ENCODE measurements around the gene KCNK4.

Gene KCNK4

DNA sequence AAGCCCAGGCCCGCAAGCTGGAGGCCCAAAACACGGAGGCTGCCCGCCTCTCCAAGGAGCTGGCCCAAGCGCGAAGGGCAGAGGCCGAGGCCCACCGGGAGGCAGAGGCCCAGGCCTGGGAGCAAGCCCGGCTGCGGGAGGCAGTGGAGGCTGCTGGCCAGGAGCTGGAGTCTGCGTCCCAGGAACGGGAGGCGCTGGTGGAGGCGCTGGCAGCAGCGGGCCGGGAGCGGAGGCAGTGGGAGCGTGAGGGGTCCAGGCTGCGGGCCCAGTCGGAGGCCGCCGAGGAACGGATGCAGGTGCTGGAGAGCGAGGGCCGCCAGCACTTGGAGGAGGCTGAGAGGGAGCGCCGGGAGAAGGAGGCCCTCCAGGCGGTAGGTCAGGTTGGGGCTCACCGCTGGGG, 53.7 kb downstream of the KCNK4 start:
- H3F3A ChIP-seq (ENCODE audit: low read depth): no peaks in the 10 kb centered on the region
- TF ChIP-seq CTCF (conservative IDR thresholded peaks at IDR 0.05; ENCODE audit: low read length) (no peak), EZH2phosphoT487 (IDR thresholded peaks at IDR 0.05; ENCODE audit: borderline replicate concordance) (no peak)
- H3K4me2 ChIP-seq (ENCODE audit: low read depth, low read length, poor library complexity, severe bottlenecking): no peak overlapping the region
- no peaks in the 10 kb centered on the region; the same call in 1 of the 2 replicates for H3K36me3 ChIP-seq (ENCODE audit: insufficient read depth, low read length)
- no peaks in the 10 kb centered on the region for H3K27me3 ChIP-seq (ENCODE audit: insufficient read depth, low read length, poor library complexity, severe bottlenecking)
- no peak overlapping the region for H3K9ac ChIP-seq (ENCODE audit: low read depth, low read length, poor library complexity, severe bottlenecking)
- no peak overlapping the region for H3K4me3 ChIP-seq (ENCODE audit: low read length, poor library complexity, severe bottlenecking)
- no peak overlapping the region for H2AFZ ChIP-seq (ENCODE audit: low read length)
- no peaks in the 10 kb centered on the region for H3K9me3 ChIP-seq (ENCODE audit: insufficient read depth, low read depth, low read length)
- peaks cover 11% of the 10 kb centered on the region; the same call in 1 of the 2 replicates for H3K79me2 ChIP-seq (ENCODE audit: insufficient read depth, low read length)
- H4K20me1 ChIP-seq (ENCODE audit: insufficient read depth, low read length, poor library complexity, severe bottlenecking): peaks cover 22% of the 10 kb centered on the region
- no peaks in the 10 kb centered on the region for H3K9me2 ChIP-seq (replicated peaks; ENCODE audit: low read depth, low read length)
- peaks cover 14% of the 10 kb centered on the region for H3K4me1 ChIP-seq (ENCODE audit: insufficient read depth, low read length, poor library complexity, severe bottlenecking)

- Histone ChIP-seq H3K36me3 (ENCODE audit: insufficient read depth, low read length) (no peaks in the 10 kb centered on the region; the same call in 1 of the 2 replicates), H3F3A (ENCODE audit: low read depth) (no peaks in the 10 kb centered on the region), H3K4me3 (ENCODE audit: low read length, poor library complexity, severe bottlenecking) (no peak overlapping the region), H3K9me3 (ENCODE audit: insufficient read depth, low read depth, low read length) (no peaks in the 10 kb centered on the region), H2AFZ (ENCODE audit: low read length) (no peak overlapping the region), H3K27me3 (ENCODE audit: insufficient read depth, low read length, poor library complexity, severe bottlenecking) (no peaks in the 10 kb centered on the region), H3K9ac (ENCODE audit: low read depth, low read length, poor library complexity, severe bottlenecking) (no peak overlapping the region), H3K9me2 (replicated peaks; ENCODE audit: low read depth, low read length) (no peaks in the 10 kb centered on the region), H4K20me1 (ENCODE audit: insufficient read depth, low read length, poor library complexity, severe bottlenecking) (peaks cover 7% of the 10 kb centered on the region), H3K79me2 (ENCODE audit: insufficient read depth, low read length) (no peaks in the 10 kb centered on the region), H3K4me1 (ENCODE audit: insufficient read depth, low read length, poor library complexity, severe bottlenecking) (peaks cover 9% of the 10 kb centered on the region), H3K4me2 (ENCODE audit: low read depth, low read length, poor library complexity, severe bottlenecking) (no peak overlapping the region)
- no peak for TF ChIP-seq CTCF (conservative IDR thresholded peaks at IDR 0.05; ENCODE audit: low read length)
- no peak for TF ChIP-seq EZH2phosphoT487 (IDR thresholded peaks at IDR 0.05; ENCODE audit: borderline replicate concordance)
These were observed 56.2 kb downstream of the KCNK4 start for GRCh38 chr11:64347193-64347867.

DNA sequence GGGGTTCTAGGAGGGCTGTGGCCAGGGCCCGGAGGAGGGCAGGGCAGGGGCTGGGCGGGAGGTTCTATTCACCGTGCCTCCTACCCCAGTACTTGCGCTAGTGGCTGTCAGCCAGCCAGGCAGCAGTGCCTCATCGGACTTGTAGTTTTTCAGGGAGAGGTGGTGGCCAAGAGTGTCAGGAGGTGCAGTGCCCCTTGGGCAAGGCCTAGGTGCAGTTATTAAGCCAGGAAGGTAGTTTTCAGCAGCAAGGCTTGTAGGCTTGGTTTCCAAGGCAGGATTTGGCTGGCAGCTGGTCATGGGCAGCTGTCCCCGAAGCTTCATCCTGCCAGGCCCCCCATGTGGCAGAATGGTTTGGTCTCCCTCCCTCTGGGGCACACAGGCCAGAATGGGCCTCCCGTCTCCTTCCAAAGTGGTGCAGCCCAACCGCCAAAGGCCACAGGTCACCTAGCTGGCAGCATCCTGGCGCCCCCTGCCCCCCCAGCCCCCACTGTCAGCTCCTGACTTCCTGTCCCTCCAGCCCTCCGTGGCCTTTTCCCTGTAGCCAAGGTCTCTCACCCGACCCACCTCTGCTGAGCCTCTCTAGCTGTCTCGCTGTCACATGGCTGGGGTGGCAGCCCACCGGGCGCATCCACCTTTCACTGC, 57.4 kb downstream of the KCNK4 start:
- no peak for TF ChIP-seq CTCF (conservative IDR thresholded peaks at IDR 0.05; ENCODE audit: low read length)
- no peak for TF ChIP-seq EZH2phosphoT487 (IDR thresholded peaks at IDR 0.05; ENCODE audit: borderline replicate concordance)
- H3K4me1 ChIP-seq (ENCODE audit: insufficient read depth, low read length, poor library complexity, severe bottlenecking): peaks cover 9% of the 10 kb centered on the region
- H3K27me3 ChIP-seq (ENCODE audit: insufficient read depth, low read length, poor library complexity, severe bottlenecking): no peaks in the 10 kb centered on the region
- H3K79me2 ChIP-seq (ENCODE audit: insufficient read depth, low read length): no peaks in the 10 kb centered on the region
- no peaks in the 10 kb centered on the region; the same call in 1 of the 2 replicates for H3K36me3 ChIP-seq (ENCODE audit: insufficient read depth, low read length)
- H3K9me2 ChIP-seq (replicated peaks; ENCODE audit: low read depth, low read length): no peaks in the 10 kb centered on the region
- H2AFZ ChIP-seq (ENCODE audit: low read length): no peak overlapping the region
- peak overlapping the region; percentile 20 for H3K4me2 ChIP-seq (ENCODE audit: low read depth, low read length, poor library complexity, severe bottlenecking)
- no peaks in the 10 kb centered on the region for H4K20me1 ChIP-seq (ENCODE audit: insufficient read depth, low read length, poor library complexity, severe bottlenecking)
- no peaks in the 10 kb centered on the region for H3K9me3 ChIP-seq (ENCODE audit: insufficient read depth, low read depth, low read length)
- H3K4me3 ChIP-seq (ENCODE audit: low read length, poor library complexity, severe bottlenecking): no peak overlapping the region
- H3F3A ChIP-seq (ENCODE audit: low read depth): no peaks in the 10 kb centered on the region
- H3K9ac ChIP-seq (ENCODE audit: low read depth, low read length, poor library complexity, severe bottlenecking): no peak overlapping the region

Measured in Loucy (cell line).